K562 (cell line): ENCODE results near the gene PRR14. TPM values are rescaled to one million over a fixed set of nuclear protein-coding genes. Genes with fewer than 3 reads are reported as not detected.

Experiments
- CBFA2T3 ChIP-seq: fragments of 450-650 bp; IDR thresholded peaks from 2 replicates; pipeline ENCODE4 v1.6.1; 2017
- ELF1 ChIP-seq: fragments of 200-800 bp; sonication (Bioruptor generic); IDR thresholded peaks from 2 replicates; pipeline ENCODE4 v1.6.1; 2016; ENCODE audit warnings: missing genetic modification characterization, missing compliant biosample characterization
- HDAC8 ChIP-seq: fragments of 450-650 bp; IDR thresholded peaks from 2 replicates; pipeline ENCODE4 v1.6.1; 2016; ENCODE audit warnings: mild to moderate bottlenecking, missing genetic modification characterization, moderate library complexity, missing compliant biosample characterization
- ILF3 ChIP-seq: fragments of 450-650 bp; IDR thresholded peaks from 2 replicates; pipeline ENCODE4 v1.6.1; 2018; ENCODE audit warnings: antibody characterized with exemption, mild to moderate bottlenecking, moderate library complexity, borderline replicate concordance
- JUNB ChIP-seq: fragments of 450-650 bp; formaldehyde crosslinking; conservative IDR thresholded peaks from 2 replicates; pipeline ENCODE4 v1.4.0; 2020; ENCODE audit warnings: mild to moderate bottlenecking
- MEF2A ChIP-seq: IDR thresholded peaks from 2 replicates; pipeline ENCODE4 v1.6.1; 2011; ENCODE audit warnings: low read depth, mild to moderate bottlenecking, low read length, moderate library complexity; ENCODE audit not compliant: control insufficient read depth
- MNT ChIP-seq, 2 experiments: fragments of 450-650 bp; conservative IDR thresholded peaks; 2 replicates each; pipeline ENCODE4 v1.6.1; 2017; ENCODE audit warnings: mild to moderate bottlenecking in 2 of 2, moderate library complexity in 2 of 2
- NCOA4 ChIP-seq: fragments of 450-650 bp; IDR thresholded peaks from 2 replicates; pipeline ENCODE4 v1.6.1; 2018; ENCODE audit warnings: mild to moderate bottlenecking; ENCODE audit not compliant: partially characterized antibody
- RERE ChIP-seq: sonication (generic); formaldehyde crosslinking; IDR thresholded peaks from 2 replicates; pipeline ENCODE4 v1.8.0; 2023; ENCODE audit warnings: missing genetic modification reagents, mild to moderate bottlenecking, borderline replicate concordance
- SFPQ ChIP-seq: fragments of 200-400 bp; formaldehyde crosslinking; IDR thresholded peaks from 2 replicates; pipeline ENCODE4 v1.6.1; 2017; ENCODE audit warnings: mild to moderate bottlenecking, low read depth, low read length, moderate library complexity
- SNRNP70 ChIP-seq: fragments of 200-400 bp; formaldehyde crosslinking; optimal IDR thresholded peaks from 2 replicates; pipeline ENCODE3; 2017; ENCODE audit warnings: low read depth, low read length
- TFAM ChIP-seq: fragments of 250-450 bp; sonication (Bioruptor Pico); conservative IDR thresholded peaks from 2 replicates; pipeline ENCODE4 v1.5.0; 2021; ENCODE audit warnings: mild to moderate bottlenecking, moderate library complexity
- U2AF2 ChIP-seq: fragments of 200-400 bp; formaldehyde crosslinking; optimal IDR thresholded peaks from 2 replicates; pipeline ENCODE3; 2017; ENCODE audit warnings: low read depth, mild to moderate bottlenecking, low read length
- XRCC3 ChIP-seq: fragments of 450-650 bp; IDR thresholded peaks from 2 replicates; pipeline ENCODE4 v1.6.1; 2017; ENCODE audit warnings: mild to moderate bottlenecking, moderate library complexity
- ZBTB12 ChIP-seq: fragments of 250-450 bp; sonication (Bioruptor Pico); IDR thresholded peaks from 2 replicates; pipeline ENCODE4 v1.4.0; 2020
- ZNF24 ChIP-seq: fragments of 450-650 bp; IDR thresholded peaks from 2 replicates; pipeline ENCODE4 v1.6.1; 2016
- ZNF507 ChIP-seq: conservative IDR thresholded peaks from 2 replicates; pipeline ENCODE4 v1.6.1; 2017; ENCODE audit warnings: missing genetic modification characterization, missing compliant biosample characterization
- polyA plus RNA-seq, 8 experiments: library from polyadenylated mRNA; depleted of rRNA in 4 of 8; stranded (reverse) in 5 of 8; unstranded in 3 of 8; fragments of >200 nt; fragmentation: Nextera tagmentation in 2 of 8; fragmentation: Illumina TruSeq in 1 of 8; extraction: Ambion mirVana in 2 of 8; extraction: Trizol in 1 of 8; gene quantifications; 2 replicates each; pipeline versions ENCODE4 v1.2.1 to v1.2.3, GENCODE V29; 2011 to 2014; ENCODE audit warnings: inconsistent platforms in 1 of 8, missing spikeins in 1 of 8
- total RNA-seq, 7 experiments: library from RNA; depleted of rRNA in 6 of 7; stranded (reverse); fragments of >200 nt in 6 of 7; fragmentation: Illumina TruSeq in 2 of 7; extraction: Trizol in 2 of 7; gene quantifications; 2 replicates each; pipeline versions ENCODE4 v1.2.1 to v1.2.3, GENCODE V29; 2011 to 2021; ENCODE audit warnings: low replicate concordance in 1 of 7

The PRR14 gene
- total and polyA plus RNA-seq, 9 of the 15 experiments (the other 6 are each of a cell fraction or from before 2014, with no cell fraction given) = 2.2 to 63.1 (median 11.5) TPM

GRCh38 chr16:30609926-30610839 is 40.6 kb upstream of the PRR14 start, which contains the start of gene ZNF689 (continued):
- no peak for TF ChIP-seq SFPQ
- no peak for TF ChIP-seq NCOA4
- TF ChIP-seq TFAM = no peak
- TF ChIP-seq ZNF24 = no peak; the same call in 1 of the 2 replicates
- no peak for TF ChIP-seq U2AF2
- no peak for TF ChIP-seq ILF3
- no peak for TF ChIP-seq HDAC8 (tag)
- peak; percentile 89 for TF ChIP-seq ELF1 (tag)
- TF ChIP-seq SNRNP70 = no peak
- no peak for TF ChIP-seq JUNB (CRISPR knock-in tag)
- no peak; the same call in 1 of the 2 replicates for TF ChIP-seq RERE
- TF ChIP-seq CBFA2T3 = no peak
- no peak for TF ChIP-seq ZBTB12 (CRISPR knock-in tag)
- TF ChIP-seq MNT (conservative IDR thresholded peaks at IDR 0.05) = peak; percentile 19 to 67
- no peak for TF ChIP-seq XRCC3
- TF ChIP-seq MEF2A = no peak
- no peak for TF ChIP-seq ZNF507 (tag)
